K562 (cell line): ENCODE measurements around the gene UNC13C.

ENCODE experiments used
- CHD2 ChIP-seq: IDR thresholded peaks from 2 replicates; pipeline ENCODE4 v1.6.1; 2011; ENCODE audit warnings: low read depth, low read length
- EZH2 ChIP-seq: IDR thresholded peaks from 2 replicates; pipeline ENCODE4 v1.6.1; 2012; ENCODE audit warnings: low read depth, mild to moderate bottlenecking, inconsistent platforms, low read length, borderline replicate concordance
- MBD1 ChIP-seq: fragments of 250-450 bp; sonication (Bioruptor Pico); IDR thresholded peaks from 2 replicates; pipeline ENCODE4 v1.8.0; 2022; ENCODE audit warnings: inconsistent platforms
- MTA1 ChIP-seq: fragments of 450-650 bp; IDR thresholded peaks from 2 replicates; pipeline ENCODE4 v1.6.1; 2017; ENCODE audit warnings: borderline replicate concordance
- NR2C2 ChIP-seq, 2 experiments: fragments of 200-800 bp in 1 of 2; sonication (Bioruptor generic) in 1 of 2; sonication (generic) in 1 of 2; formaldehyde crosslinking in 1 of 2; IDR thresholded peaks; 2 replicates each; pipeline versions ENCODE4 v1.6.1 to v1.8.0; 2016 to 2022; ENCODE audit warnings: mild to moderate bottlenecking in 1 of 2, missing compliant biosample characterization in 1 of 2, missing genetic modification characterization in 1 of 2, missing genetic modification reagents in 1 of 2
- NR3C1 ChIP-seq: sonication (generic); formaldehyde crosslinking; IDR thresholded peaks from 2 replicates; pipeline ENCODE4 v1.8.1; 2022; ENCODE audit warnings: missing genetic modification reagents
- TBP ChIP-seq: optimal IDR thresholded peaks from 2 replicates; pipeline ENCODE3; 2011; ENCODE audit warnings: low read depth, low read length, improper control_type of control experiment
- ZNF143 ChIP-seq: sonication (generic); formaldehyde crosslinking; IDR thresholded peaks from 2 replicates; pipeline ENCODE4 v1.9.0; 2022; ENCODE audit warnings: mild to moderate bottlenecking, missing genetic modification reagents
- ZNF239 ChIP-seq: fragments of 250-450 bp; sonication (Bioruptor Pico); IDR thresholded peaks from 2 replicates; pipeline ENCODE4 v1.4.0; 2020; ENCODE audit warnings: mild to moderate bottlenecking

DNA sequence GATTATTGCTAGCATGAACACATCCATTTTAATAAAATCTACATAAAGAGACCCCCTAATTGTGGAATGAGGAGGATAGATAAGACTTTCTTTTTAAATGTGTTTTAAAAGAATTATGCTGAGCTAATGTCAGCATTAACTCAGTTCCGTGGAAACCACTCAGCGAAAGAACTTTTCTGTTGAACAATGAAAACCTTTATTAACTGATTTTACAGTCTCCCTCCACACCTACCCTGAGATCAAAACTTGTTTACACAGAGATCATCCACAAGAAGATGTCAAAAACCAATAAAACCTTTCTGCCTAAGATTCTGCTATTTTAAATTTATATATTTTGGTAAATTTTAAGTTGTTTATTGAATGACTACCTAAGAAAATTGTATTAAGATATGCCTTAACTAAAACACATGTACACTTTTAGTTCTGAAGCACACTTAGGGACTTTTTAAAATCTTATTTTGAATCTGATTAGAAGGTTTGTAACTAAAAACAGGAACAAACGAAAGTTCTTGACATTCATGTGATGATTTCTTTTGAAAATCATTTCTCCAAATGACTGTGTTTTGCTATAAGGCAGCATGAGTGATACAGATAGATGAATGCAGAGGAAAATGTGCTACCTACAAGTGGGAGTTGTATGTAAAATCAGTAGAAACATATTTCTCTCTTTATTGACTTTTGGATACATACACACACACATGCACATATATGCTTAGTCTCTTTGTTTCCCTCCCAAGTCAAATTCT lies 369.0 kb downstream of the UNC13C start:
- TF ChIP-seq MTA1 = no peak
- no peak for TF ChIP-seq NR3C1 (CRISPR knock-in tag)
- no peak for TF ChIP-seq EZH2
- TF ChIP-seq NR2C2 (CRISPR knock-in tag; IDR thresholded peaks at IDR 0.05) = no peak
- no peak for TF ChIP-seq NR2C2 (tag; IDR thresholded peaks at IDR 0.05)
- TF ChIP-seq CHD2 = no peak
- no peak for TF ChIP-seq MBD1 (CRISPR knock-in tag)
- TF ChIP-seq TBP = no peak
- TF ChIP-seq ZNF239 (CRISPR knock-in tag) = no peak
- no peak for TF ChIP-seq ZNF143 (CRISPR knock-in tag)
